ENCODE data around the gene UBA1. TPM values are rescaled to one million over a fixed set of nuclear protein-coding genes. Genes with fewer than 3 reads are reported as not detected.

UBA1 gene
- total RNA-seq, 1 donor from 2014 or later: 384 TPM

DNA sequence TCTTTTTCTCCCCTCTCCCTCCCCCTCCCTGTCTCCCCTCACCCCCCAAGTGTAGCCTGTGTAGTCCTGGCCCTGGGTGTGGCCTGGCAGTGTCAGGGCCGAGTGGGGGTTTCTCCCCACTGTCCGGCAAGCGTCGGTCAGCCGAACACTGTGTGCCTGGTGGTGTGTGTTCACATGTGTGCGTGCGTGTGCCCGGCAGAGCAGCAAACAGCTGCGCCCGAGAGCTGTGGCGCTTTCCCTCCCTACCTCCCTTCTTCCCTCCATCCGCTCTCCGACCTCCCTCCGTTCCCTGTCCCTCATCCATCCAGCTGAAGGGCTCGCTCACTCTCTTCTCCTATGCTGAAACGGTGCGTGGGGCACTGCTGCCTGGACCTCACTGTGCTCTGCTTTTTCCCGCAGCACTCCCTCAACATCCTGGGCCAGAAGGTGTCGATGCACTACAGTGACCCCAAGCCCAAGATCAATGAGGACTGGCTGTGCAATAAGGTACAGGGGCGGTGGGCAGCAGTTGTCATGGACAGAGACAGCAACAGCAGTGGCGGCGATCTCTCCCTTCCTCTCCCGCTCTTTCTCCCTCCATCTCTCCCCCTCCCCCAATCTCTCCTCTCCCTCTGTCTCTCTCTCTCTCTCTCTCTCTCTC lies 17.4 kb upstream of the UBA1 start:
- no peak overlapping the region for H3K27ac Mint-ChIP-seq

GRCh38 chrX:47177079-47177478 lies 16.6 kb upstream of the UBA1 start:
- no peaks in the 10 kb centered on the region for H3K4me1 Mint-ChIP-seq (ENCODE audit: unreplicated experiment)
- H3K27ac Mint-ChIP-seq: no peak overlapping the region
- no peaks in the 10 kb centered on the region for H3K27me3 Mint-ChIP-seq
- H3K36me3 Mint-ChIP-seq: peaks cover 3% of the 10 kb centered on the region
- no peak for DNase-seq (ENCODE audit: extremely low spot score, unreplicated experiment)
- H3K4me3 Mint-ChIP-seq: no peak overlapping the region
- no peak for TF ChIP-seq CTCF (conservative IDR thresholded peaks at IDR 0.05)
- H3K9me3 Mint-ChIP-seq: no peaks in the 10 kb centered on the region

More for the DNA sequence above, 17.4 kb upstream of the UBA1 start:
- Mint-ChIP-seq H3K36me3 (peaks cover 3% of the 10 kb centered on the region), H3K27me3 (no peaks in the 10 kb centered on the region), H3K9me3 (no peaks in the 10 kb centered on the region), H3K4me3 (no peak overlapping the region), H3K4me1 (ENCODE audit: unreplicated experiment) (no peaks in the 10 kb centered on the region)
- no peak for TF ChIP-seq CTCF (conservative IDR thresholded peaks at IDR 0.05)
- no peak for DNase-seq (ENCODE audit: extremely low spot score, unreplicated experiment)

DNA sequence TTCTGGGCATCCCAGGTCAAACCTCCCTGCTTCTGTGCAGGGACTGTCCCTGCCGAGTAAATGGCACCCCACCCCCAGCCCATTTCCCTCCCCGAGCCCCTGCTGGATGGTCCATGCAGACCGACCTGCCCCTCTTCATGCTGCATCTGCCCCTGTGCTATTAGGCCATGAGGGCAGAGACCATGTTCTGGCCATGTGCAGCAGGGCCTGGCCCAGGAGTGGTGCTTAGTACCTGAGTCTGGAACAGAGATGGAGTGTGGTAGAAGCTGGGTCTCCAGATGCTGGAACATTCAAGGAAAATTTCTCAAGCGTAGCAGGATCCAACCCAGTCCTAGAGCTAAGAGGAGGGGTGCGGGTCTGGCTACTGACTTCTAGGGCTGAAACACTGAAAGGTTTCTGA lies 15.3 kb upstream of the UBA1 start:
- no peaks in the 10 kb centered on the region for H3K4me1 Mint-ChIP-seq (ENCODE audit: unreplicated experiment)
- DNase-seq (ENCODE audit: extremely low spot score, unreplicated experiment): no peak
- no peak overlapping the region for H3K4me3 Mint-ChIP-seq
- no peak for TF ChIP-seq CTCF (conservative IDR thresholded peaks at IDR 0.05)
- peaks cover 7% of the 10 kb centered on the region for H3K36me3 Mint-ChIP-seq
- H3K27ac Mint-ChIP-seq: no peak overlapping the region
- H3K9me3 Mint-ChIP-seq: no peaks in the 10 kb centered on the region
- no peaks in the 10 kb centered on the region for H3K27me3 Mint-ChIP-seq

DNA sequence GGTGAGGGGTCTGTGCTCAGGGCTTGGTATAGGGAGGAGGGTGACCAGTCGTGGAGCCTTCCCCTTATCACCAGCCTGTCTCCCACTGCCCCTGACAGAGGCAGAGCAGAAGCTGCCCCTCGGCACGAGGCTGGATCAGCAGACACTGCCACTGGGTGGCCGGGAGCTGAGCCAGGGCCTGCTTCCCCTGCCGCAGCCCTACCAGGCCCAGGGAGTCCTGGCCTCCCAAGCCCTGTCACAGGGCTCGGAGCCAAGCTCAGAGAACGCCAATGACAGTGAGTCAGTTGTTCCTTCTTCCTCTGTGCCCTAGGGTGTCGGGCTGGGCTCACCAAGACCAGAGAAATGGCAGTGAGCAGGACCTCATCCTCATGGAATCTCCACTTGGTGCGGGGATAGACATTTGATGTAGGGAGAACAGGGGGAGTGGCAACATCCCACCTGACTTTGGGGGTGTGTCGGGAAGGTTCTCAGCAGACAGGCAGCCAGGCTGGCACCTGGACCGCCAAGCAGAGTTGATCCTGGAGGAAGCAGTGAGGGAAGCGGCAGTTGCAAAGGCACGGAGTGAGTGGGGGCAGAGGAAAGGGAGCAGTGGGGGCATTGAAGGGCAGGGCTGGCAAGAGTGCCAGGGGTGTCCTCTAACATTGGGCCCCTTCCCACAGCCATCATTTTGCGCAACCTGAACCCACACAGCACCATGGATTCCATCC lies 14.3 kb upstream of the UBA1 start:
- Mint-ChIP-seq H3K9me3 (no peaks in the 10 kb centered on the region), H3K36me3 (peaks cover 7% of the 10 kb centered on the region), H3K4me3 (no peak overlapping the region), H3K27ac (no peak overlapping the region), H3K4me1 (ENCODE audit: unreplicated experiment) (no peaks in the 10 kb centered on the region), H3K27me3 (no peaks in the 10 kb centered on the region)
- no peak for TF ChIP-seq CTCF (conservative IDR thresholded peaks at IDR 0.05)
- no peak for DNase-seq (ENCODE audit: extremely low spot score, unreplicated experiment)

DNA sequence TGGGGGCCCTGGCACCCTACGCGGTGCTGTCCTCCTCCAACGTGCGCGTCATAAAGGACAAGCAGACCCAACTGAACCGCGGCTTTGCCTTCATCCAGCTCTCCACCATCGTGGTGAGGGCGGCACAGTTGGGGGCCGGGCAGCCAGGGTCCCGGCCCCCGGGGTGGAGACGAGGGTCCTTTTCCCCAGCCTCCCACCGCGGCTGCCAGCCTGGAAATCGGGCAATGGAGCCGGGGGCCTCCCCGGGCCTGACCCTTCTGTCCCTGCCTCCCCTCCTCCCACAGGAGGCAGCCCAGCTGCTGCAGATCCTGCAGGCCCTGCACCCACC lies 13.7 kb upstream of the UBA1 start:
- Mint-ChIP-seq H3K4me3 (no peak overlapping the region), H3K4me1 (ENCODE audit: unreplicated experiment) (no peaks in the 10 kb centered on the region), H3K36me3 (peaks cover 7% of the 10 kb centered on the region), H3K27ac (no peak overlapping the region), H3K27me3 (no peaks in the 10 kb centered on the region), H3K9me3 (no peaks in the 10 kb centered on the region)
- no peak for DNase-seq (ENCODE audit: extremely low spot score, unreplicated experiment)
- no peak for TF ChIP-seq CTCF (conservative IDR thresholded peaks at IDR 0.05)

Measured in type B pancreatic cell (in vitro differentiated cells).